Dermis microvascular lymphatic vessel endothelial cell (primary cell): ENCODE data around the gene SLC39A11. TPM values are rescaled to one million over a fixed set of nuclear protein-coding genes. Genes with fewer than 3 reads are reported as not detected.
"Not testable (repeated sequence)": the region's sequence is repeated elsewhere in the genome, so short reads cannot be mapped to it uniquely, and the experiment has no call there.

ENCODE experiments used
- DNase-seq, 2 donors: peaks; one replicate each; pipeline versions ENCODE4 v3.0.0 to v3.0.0-alpha.2; 2010; ENCODE audit warnings: low read depth in 2 of 2
- total RNA-seq: library from RNA; depleted of rRNA; stranded (reverse); fragments of >200 nt; gene quantifications from 2 replicates; pipeline ENCODE4 v1.2.1, GENCODE V29; 2014

SLC39A11 gene
- total RNA-seq, 1 donor from 2014 or later, result 7.2 TPM

DNA sequence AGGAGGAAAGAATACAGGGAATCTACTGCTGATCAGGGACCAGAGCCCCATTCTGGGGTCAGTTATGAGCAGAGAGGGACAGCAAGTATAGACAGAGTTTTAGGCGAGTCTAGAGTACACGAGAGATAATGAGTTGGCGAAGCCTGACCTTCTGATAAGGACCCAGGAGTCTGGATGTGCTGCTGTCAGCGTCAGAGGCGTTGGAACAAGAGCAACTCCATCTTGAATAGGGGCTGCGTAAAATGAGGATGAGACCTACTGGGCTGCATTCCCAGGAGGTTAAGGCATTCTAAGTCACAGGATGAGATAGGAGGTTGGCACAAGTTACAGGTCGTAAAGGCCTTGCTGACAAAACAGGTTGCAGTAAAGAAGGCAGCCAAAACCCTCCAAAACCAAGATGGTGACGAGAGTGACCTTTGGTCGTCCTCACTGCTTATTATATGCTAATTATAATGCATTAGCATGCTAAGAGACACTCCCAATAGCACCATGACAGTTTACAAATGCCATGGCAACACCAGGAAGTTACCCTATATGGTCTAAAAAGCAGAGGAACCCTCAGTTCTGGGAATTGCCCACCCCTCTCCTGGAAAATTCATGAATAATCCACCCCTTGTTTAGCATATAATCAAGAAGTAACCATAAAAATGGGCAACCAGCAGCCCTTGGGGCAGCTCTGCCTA is 330.5 kb downstream of the SLC39A11 start:
- not testable (repeated sequence) for DNase-seq

DNA sequence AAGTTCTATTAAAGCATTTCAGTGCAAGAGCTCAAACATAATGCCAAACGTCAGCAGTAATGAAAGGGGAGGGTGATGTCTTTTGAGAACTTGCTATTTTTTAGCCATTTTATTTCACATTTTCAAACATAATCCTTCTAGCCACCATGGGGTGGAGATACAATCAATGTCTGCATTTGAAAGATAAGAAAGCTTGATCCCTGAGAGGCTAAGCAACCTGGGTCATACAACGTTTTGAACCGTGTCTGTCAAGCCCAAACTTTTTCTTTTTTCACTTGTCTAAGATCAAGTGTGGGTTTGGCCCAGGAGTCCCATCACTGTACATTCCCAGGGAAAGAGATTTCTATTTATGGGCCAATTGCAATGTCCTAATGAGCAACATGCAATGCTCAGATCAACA is 331.1 kb downstream of the SLC39A11 start:
- no peak for DNase-seq

DNA sequence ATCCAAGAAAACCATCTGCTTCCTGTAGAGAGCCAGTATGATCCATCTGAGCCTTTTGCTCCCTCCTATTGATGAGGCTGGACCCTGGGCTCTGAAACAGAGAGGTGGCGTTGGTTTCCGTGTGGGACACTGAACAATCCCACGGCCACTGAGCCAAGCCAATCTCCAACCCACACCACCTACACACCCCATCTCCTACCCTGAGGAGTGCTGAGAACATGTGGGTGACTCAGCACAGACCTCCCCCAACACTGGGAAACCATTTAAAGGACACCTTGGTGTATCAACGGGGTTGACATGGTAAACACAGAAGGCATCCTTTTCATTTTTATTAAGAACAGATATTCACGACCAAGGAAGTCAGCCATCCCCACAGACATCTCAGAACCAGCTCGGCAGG is 332.1 kb downstream of the SLC39A11 start:
- DNase-seq, result no peak

DNA sequence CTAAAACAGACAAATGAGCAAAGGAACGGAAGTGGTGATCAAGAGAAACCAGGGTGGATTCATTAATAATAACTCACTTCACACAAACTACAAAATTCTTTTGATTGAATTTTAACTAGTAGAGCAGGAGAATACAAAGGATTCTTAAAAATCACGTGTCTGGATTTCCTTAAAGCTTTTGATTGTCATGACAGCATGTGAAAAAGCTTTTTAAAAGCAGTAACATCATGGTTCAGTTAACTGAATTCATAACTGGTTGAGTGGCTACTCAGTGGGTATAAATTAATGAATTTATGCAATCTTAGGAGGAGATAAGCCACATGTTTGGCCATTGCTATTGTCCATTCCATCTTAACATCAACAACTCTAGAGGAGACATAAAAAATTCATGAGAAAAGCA is 333.2 kb downstream of the SLC39A11 start:
- no peak for DNase-seq

DNA sequence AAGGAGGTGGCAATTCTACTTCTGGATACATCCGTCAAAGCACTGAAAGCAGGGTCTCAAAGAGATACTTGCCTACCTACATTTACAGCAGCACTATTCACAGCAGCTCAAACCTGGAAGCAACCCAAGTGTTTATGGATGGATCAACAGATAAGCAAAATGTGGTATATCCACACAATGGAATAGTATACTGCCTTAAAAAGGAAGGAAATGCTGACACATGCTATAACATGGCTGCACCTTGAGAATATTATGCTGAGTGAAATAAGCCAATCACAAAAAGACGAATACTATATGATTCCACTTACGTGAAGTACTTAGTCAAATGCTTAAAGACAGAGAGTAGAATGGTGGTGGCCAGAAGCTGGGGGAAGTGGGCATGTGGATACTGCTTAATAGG is 336.2 kb downstream of the SLC39A11 start:
- DNase-seq, result no peak

DNA sequence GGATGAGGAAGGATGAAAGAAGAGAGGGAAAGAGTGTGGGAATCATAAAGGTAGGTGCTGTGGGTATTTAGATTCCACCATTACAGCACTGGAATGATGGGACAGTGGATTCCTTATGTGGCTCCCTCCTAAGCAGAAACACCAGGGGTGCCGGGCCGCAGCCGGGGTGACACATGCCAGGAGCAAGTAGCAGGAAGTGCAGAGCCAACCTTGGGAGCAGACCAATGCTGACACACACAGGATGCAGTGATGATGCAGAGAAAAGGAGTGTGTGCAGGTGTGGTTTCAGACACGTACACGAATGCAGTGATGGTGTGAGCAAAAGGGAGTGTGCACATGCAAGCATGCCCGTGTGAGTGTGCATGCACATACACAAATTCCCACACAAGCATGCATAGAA is 338.0 kb downstream of the SLC39A11 start:
- no peak for DNase-seq

DNA sequence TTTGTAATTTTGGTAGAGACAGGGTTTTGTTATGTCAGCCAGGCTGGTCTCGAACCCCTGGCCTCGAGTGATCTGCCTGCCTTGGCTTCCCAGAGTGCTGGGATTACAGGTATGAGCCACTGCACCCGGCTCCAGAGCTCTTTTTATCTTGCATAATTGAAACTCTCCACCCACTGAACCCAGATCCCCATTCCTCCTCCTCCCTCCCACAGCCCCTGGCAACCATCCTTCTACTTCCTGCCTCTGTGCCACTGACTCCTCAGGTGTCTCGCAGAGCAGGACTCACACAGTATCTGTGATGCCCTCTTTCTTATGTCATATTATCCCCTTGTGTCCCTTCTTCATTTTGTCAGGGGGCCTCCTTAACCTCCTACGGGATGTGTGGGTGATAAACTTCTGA is 340.7 kb downstream of the SLC39A11 start:
- DNase-seq, result no peak

DNA sequence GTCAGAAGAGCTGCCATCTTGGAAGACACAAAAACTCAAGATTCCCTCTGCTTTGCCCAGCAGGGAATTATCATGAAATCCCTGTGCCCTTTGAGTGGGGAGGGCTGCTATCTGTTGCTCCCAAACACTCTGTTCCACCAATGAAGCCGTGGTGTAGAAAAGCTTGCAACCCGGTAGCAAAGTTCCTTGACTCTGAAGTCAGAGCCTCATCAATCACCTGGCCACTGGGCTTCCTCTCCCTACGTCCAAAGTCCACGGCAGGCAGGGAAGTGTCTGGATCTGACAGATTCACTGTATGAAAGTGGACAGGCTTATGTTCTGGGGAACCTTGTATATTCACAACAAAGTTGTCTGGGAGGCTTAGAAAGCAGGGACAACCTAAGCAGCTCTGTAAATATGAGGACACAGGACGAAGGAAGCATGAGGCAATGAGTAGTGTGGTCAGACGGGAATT is 343.3 kb downstream of the SLC39A11 start:
- no peak for DNase-seq

DNA sequence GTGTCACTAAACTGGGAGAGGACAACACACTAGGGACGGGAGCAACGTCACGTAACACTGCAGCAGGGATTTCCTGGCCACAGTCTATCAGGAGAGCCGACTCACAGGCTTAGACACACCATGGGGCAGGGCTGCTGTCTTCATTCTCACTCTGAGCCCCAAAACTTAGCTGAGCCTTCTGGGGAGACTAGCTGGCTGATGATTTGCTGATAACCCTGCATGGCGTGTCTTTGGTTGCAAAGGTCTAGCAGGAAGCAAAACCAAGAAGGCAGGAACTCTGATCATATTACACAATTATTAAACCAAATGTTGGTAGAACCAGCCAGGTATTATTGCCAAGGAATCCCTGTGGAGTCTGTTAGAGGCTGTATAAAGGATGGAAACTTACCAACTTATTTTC is 345.0 kb downstream of the SLC39A11 start:
- DNase-seq, result no peak

DNA sequence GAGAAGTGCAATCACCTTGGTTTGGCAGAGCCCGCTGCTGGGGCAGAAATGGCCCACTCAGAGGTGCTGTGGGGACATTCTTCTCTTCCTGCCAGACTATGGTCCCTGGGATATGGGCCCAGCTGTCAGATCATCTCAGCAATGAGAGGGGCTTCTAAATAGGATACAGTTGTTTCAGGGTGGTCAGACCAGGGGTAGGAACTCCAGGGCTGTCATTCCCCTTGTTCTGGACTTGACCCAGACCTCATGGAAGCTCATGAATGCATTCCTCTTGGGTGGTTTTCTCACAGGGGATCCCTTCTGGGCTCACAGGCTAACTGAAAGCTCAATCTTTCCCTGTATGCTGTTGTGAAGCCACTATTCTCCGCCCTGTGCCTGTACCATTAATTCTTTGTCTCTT is 347.2 kb downstream of the SLC39A11 start:
- DNase-seq, result no peak

DNA sequence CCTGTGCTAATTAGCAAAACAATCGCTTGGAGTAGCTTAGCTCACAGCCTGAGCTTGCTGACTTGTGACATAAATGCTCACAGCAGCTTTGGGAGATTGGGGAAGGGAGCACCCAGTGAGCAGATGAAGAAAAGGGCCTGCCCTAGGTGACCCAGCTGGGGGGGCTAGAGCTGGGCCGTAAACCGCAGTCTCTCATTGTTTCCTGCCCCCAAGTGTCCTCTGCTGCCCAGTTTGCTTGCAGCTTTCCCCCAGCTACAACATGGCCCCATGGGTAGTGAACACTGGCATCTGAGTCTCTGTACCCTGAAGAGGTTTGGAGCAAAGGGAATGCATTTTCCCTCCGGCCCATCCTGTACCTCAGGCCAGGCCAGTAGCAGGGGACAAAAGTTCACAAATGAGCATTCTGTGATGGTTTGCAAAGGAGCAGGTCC is 349.4 kb downstream of the SLC39A11 start:
- DNase-seq, result no peak

DNA sequence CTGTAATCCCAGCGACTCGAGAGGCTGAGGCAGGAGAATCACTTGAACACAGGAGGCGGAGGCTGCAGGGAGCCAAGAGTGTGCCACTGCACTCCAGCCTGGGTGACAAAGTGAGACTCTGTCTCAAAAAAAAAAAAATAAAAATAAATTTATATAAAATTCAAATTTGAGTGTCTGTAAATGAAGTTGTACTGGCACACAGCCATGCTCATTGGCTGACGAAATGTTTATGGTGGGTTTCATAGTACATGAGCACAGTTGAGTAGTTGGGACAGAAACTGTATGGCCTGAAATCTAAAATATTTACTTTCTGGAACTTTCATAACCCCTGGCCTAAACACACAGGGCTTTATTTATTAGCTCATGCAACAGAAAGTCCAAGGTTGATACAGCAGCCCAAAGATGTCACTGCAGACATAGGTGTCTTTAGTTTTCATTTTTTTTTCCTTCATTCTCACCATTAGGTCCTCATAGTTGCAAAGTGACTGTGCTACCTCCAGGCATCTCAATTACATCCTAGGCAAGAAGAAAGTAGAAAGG is 355.3 kb downstream of the SLC39A11 start:
- DNase-seq, result no peak

DNA sequence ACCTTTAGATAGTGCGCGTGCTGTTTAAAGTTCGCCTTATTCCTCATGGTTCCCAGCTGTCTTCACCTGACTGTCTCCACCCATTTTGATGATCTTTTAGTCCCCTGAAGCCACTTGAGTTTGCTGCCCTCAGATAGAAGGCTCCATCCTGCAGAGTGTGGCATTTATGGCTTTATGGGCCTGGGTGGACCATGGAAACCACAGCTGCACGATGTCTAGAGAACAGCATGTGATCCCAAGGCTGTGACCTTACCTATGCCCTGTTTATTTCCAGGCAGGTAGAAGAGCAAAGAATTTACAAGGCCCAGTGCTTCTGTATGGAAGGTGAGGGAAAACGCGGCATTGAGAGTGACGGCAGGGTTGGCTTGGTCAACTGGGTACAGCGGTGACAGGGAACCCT is 356.9 kb downstream of the SLC39A11 start:
- no peak for DNase-seq

DNA sequence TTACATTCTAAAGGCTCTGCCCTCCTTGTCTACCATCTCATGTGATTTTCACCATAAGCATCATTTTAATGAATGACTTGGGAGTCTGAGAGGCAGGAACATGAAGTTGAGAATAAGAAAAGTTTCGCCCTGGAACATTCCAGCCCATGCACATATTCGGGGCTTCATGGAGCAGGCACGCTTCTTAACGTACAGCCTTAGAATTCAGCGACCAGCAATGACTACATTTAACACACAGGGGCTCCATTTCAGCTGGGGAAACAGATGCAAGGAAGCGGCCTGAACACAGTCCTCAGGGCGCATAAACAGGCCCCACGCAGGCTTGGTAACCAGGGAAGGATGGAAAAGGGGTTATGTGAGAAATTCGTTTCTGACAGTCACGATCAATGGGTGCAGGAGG is 357.4 kb downstream of the SLC39A11 start:
- DNase-seq, result no peak

DNA sequence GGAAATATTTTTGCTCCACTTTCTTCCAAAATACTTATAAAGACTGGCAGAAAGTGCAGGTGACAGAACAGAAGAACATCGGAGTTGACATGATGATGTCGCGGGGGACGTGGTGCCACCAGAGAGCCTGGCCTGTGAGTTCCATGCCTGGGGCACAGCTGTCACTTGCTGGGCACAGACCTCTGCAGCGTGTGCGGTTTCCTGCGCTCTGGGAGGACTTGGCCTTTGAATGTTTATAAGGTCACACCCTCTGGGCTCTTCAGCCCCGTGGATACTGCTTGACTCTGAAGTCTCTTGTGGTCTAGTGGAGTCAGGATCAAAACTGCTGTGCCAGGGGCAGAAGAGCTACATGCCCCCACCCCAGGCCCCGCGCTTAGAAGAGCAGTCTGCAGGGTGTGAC is 357.9 kb downstream of the SLC39A11 start:
- DNase-seq, result no peak

DNA sequence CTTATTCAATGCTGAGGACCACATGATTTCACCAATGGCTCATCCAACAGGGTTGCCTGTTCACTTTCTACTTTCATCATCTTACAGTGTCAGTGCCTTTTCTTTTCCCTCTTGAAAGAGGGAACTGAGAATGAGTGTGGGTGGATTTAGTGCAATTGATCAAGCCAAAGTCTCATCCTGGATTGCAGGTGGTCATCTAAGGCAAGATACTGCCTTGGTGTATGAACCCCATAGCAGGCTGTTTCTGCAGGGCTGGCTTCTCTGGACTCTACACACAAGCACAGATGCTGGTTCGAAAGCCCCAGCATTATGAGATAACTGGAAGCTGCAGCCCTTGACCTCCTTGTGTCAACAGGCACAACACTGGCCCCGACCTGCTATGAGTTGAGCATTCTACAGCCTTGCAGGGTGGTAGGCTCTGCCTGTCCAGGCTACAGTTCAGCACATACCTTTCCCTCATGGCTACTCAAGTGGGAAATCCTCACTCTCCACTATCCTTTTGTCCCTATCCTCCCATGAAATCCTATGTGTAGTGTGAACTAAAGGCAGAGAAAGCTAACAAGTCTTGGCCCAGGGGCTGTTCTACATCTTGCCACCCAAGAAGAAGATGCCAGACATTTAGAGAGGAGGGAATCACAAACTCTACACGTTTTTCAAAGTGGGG is 358.7 kb downstream of the SLC39A11 start:
- DNase-seq, result no peak

DNA sequence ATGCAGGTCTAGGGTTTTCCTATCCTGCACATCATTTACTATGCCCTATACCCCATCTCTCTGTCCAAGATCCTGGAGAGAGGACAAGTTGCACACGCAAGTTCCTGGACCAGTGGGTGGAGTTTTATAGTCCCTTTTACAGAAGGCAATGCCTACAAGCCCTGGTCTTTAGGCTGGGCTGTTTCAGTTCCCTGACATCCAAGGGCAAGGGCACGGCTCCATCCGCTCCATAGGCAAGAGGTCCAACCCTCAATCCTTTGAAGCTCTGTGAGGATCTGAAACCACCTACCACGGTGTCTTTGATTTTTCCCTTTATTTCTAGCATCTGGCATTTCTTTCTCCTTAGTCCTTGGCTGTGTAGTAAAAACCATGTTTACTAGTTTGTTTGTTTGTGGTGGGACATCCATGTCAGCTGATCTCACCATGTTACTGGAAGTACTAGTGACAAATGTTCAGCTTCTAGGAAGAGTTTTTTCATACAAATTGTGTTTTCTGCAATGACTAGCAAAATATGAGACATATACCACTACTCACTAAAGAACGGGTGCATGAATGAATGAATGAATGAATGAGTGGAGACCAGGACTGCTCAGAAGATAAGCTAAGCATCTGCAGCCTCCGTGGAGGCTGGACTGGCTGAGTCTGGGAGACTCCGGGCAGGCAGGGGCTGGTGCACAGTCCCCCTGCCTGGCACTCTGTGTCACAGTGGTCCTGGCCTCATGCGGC is 359.4 kb downstream of the SLC39A11 start:
- no peak for DNase-seq

DNA sequence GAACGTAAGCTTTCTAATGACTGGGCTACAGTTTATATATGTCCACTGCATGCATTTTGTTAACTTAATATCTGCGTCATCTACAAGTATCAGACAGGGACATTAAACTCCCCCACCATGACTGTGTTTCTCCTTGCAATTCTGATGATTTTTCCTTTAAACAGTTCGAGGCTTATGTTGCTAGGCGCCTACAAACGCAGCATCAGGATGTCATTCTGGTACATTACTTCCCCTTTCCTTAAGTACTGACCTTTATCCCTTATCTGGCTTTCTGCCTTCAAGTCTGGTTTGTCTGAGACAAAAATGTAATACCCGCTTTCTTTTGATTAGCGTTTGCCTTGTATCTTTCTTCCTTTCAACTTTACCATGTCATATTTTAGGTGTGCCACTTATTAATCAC is 362.4 kb downstream of the SLC39A11 start:
- no peak for DNase-seq

DNA sequence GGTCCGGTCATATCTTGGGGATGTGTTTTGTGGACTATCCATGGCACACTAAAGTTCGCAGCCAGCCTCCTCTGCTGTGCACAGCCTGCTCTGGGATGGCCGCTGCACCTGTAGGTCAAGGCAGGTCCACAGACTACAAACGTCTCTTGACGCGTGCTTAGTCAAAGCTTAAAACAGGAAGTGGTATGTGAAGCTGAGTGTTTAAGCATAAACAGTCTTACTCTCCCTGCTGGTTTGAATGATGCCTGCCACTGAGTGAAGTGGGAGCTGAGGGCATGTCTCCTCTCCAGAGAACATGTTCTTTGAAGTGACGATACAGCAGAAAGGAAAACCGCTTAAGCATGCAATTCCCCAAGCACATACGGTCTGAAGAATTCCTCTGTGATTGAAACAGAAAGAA is 365.6 kb downstream of the SLC39A11 start:
- DNase-seq, result no peak

DNA sequence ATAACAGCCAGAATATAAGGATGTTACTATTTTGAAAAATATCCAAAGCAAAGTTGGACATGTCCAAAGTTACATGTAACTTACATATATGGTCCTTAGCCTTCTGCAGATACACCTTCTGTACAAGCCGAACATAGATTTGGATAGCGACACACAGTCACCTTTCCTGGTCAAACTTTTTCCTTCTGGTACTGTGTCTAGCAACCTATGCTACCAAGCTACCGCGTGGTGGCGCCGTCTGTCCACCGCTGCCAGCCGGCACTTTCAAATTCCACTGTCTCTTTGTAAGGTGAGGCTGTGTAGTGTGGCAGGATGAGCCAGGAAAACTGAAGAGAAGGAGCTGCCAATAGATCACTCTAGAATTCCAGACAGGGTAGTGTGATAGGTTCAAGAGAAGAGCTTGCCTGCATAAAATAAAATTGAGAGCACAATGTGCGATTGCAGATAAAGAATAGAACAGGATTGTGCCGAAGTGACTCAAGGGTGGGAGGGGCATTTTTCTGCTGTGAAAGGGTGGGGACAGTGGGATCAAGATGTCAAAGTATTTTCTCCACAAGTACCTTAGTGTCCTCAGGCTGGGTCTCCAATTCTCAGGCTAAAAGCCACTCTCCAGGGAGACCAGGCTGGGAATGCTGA is 366.9 kb downstream of the SLC39A11 start:
- DNase-seq, result peak; percentile 30 to 68

DNA sequence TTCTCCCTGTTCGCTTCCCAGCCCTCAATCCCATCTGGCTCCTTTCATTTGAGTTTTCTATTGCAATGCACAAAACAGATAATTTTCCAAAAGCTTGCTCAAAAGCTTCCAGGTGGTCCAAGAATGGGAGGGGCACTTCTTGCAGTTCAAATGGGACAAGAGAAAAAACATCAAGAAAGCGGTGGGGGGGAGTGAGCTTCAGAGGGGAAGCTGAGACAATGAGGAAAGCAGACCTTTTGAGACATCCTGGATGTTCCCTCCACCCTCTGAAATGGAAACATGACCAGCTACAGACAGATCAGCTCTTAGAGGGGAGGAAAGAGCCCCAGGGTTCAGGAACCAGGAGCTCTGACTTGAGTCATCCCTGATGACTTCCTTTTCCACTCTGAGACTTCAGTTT is 368.2 kb downstream of the SLC39A11 start:
- no peak for DNase-seq

DNA sequence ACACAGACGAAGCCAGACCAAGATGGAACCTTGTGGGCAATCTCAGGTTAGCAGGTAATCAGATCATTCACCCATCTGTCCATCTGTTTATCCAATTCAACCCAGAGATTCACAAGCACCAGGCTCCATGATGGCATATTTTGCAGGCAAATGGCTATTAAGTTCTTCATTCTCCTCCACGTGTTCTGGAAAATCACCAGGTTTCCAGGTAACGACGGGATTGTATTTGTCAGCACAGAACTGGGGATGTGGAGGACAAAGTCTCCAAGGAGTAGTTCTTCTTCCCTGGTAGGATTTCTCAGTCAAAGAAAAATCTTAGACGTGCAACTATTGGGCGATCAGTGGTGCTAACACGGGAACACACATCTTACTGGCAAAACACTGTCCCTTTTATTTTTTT is 368.8 kb downstream of the SLC39A11 start:
- no peak for DNase-seq
